H4 (cell line): ENCODE data around the gene LILRB2. TPM values are rescaled to one million over a fixed set of nuclear protein-coding genes. Genes with fewer than 3 reads are reported as not detected.
A peak's percentile ranks its signal among the peaks of the same experiment; 100 is the strongest.
"Not testable (repeated sequence)": the region's sequence is repeated elsewhere in the genome, so short reads cannot be mapped to it uniquely, and the experiment has no call there.

ENCODE experiments used
- DNase-seq: peaks from one replicate; pipeline ENCODE4 v3.0.0-alpha.2; 2015; ENCODE audit warnings: low spot score
- total RNA-seq: library from RNA; depleted of rRNA; stranded (reverse); fragments of >200 nt; shearing (Covaris generic); gene quantifications from 2 replicates; pipeline ENCODE4 v1.2.3, GENCODE V29; 2014

Gene LILRB2
- total RNA-seq, 1 experiment from 2014 or later, result not detected

GRCh38 chr19:54305141-54305540 lies 24.2 kb upstream of the LILRB2 start:
- no peak for DNase-seq

- no peak for DNase-seq
Measured at GRCh38 chr19:54302257-54302656, 21.3 kb upstream of the LILRB2 start.

- DNase-seq, result no peak
Measured at GRCh38 chr19:54299515-54299914, 18.6 kb upstream of the LILRB2 start.

GRCh38 chr19:54299126-54299498 lies 18.2 kb upstream of the LILRB2 start:
- DNase-seq, result peak; percentile 15

GRCh38 chr19:54298357-54299125 lies 17.6 kb upstream of the LILRB2 start:
- no peak for DNase-seq

GRCh38 chr19:54297759-54298305 lies 16.9 kb upstream of the LILRB2 start:
- no peak for DNase-seq

GRCh38 chr19:54294539-54294938 lies 13.6 kb upstream of the LILRB2 start:
- DNase-seq, result no peak

- not testable (repeated sequence) for DNase-seq
Measured at GRCh38 chr19:54289160-54289559, 8.2 kb upstream of the LILRB2 start.

- no peak for DNase-seq
Measured at GRCh38 chr19:54287456-54287855, 6.5 kb upstream of the LILRB2 start.

GRCh38 chr19:54286283-54286682 lies 5.4 kb upstream of the LILRB2 start:
- not testable (repeated sequence) for DNase-seq

GRCh38 chr19:54285427-54286056 lies 4.6 kb upstream of the LILRB2 start:
- DNase-seq, result not testable (repeated sequence)

GRCh38 chr19:54282686-54283470 lies 2.0 kb upstream of the LILRB2 start:
- DNase-seq, result no peak

- not testable (repeated sequence) for DNase-seq
Measured at GRCh38 chr19:54281729-54282075, 792 bp upstream of the LILRB2 start.

GRCh38 chr19:54280441-54280840 lies 469 bp downstream of the LILRB2 start:
- DNase-seq, result not testable (repeated sequence)

GRCh38 chr19:54280025-54280424 lies 885 bp downstream of the LILRB2 start:
- DNase-seq, result not testable (repeated sequence)

- DNase-seq, result no peak
Measured at GRCh38 chr19:54279406-54279962, 1.4 kb downstream of the LILRB2 start.

- not testable (repeated sequence) for DNase-seq
Measured at GRCh38 chr19:54278571-54279195, 2.2 kb downstream of the LILRB2 start.

GRCh38 chr19:54278056-54278455 lies 2.9 kb downstream of the LILRB2 start:
- DNase-seq, result peak; percentile 8

GRCh38 chr19:54277111-54277615 lies 3.7 kb downstream of the LILRB2 start:
- not testable (repeated sequence) for DNase-seq

GRCh38 chr19:54275951-54276350 lies 5.0 kb downstream of the LILRB2 start:
- peak; percentile 6 for DNase-seq

- DNase-seq, result not testable (repeated sequence)
Measured at GRCh38 chr19:54274516-54274915, 6.4 kb downstream of the LILRB2 start.
